ENCODE data around the gene RAB7A.
"Not testable (repeated sequence)": the region's sequence is repeated elsewhere in the genome, so short reads cannot be mapped to it uniquely, and the experiment has no call there.

The RAB7A gene

DNA sequence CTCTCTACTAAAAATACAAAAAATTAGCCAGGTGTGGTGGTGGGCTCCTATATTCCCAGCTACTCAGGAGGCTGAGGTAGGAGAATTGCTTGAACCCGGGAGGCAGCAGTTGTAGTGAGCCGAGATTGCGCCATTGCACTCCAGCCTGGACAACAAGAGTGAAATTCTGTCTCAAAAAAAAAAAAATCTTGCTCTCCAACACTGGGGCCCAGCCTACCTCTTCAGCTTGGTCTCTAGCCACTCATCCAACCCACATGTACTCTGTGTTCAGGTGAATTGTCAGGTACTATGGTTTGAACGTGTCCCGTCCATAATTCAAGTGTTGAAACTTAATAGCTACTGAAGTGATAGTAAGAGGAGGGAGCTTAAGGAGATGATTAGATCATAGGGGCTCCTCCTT is 22.4 kb upstream of the RAB7A start:
- Mint-ChIP-seq H3K27ac (no peak overlapping the region), H3K4me1 (no peaks in the 10 kb centered on the region), H3K4me3 (no peak overlapping the region), H3K9me3 (no peaks in the 10 kb centered on the region), H3K27me3 (no peaks in the 10 kb centered on the region), H3K36me3 (ENCODE audit: low read depth) (no peaks in the 10 kb centered on the region)
- DNase-seq = no peak
- no peak for ATAC-seq

DNA sequence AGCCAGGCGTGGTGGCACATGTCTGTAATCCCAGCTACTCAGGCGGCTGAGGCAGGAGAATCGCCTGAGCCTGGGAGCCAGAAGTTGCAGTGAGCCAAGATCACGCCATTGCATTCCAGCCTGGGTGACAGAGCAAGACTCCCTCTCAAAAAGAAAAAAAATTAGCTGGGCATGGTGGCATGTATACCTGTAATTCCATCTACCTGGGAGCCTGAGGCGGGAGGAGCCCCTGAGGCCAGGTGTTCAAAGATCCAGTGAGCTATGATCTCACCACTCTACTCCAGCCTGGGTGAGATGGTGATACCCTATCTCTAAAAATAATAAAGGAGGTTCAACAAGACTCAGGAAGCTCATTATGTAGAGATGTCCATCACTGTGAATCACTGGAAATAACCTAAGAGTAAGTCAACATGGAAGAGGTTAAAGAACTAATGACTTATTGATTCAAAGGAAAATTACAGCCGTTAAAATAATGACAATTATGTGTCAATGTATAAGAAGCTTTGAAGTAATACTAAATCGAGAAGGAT is 19.8 kb upstream of the RAB7A start:
- Mint-ChIP-seq H3K36me3 (ENCODE audit: low read depth) (no peaks in the 10 kb centered on the region), H3K4me1 (no peaks in the 10 kb centered on the region), H3K4me3 (no peak overlapping the region), H3K27me3 (no peaks in the 10 kb centered on the region), H3K9me3 (no peaks in the 10 kb centered on the region), H3K27ac (no peak overlapping the region)
- ATAC-seq (no peak), DNase-seq (no peak)

GRCh38 chr3:128707928-128708494 is 18.0 kb upstream of the RAB7A start:
- Mint-ChIP-seq H3K4me3 (no peak overlapping the region), H3K27me3 (no peaks in the 10 kb centered on the region), H3K4me1 (no peaks in the 10 kb centered on the region), H3K9me3 (no peaks in the 10 kb centered on the region), H3K36me3 (ENCODE audit: low read depth) (no peaks in the 10 kb centered on the region), H3K27ac (no peak overlapping the region)
- ATAC-seq (no peak), DNase-seq (no peak)

- H3K4me3 Mint-ChIP-seq = no peak overlapping the region
- no peaks in the 10 kb centered on the region for H3K36me3 Mint-ChIP-seq (ENCODE audit: low read depth)
- H3K9me3 Mint-ChIP-seq = no peaks in the 10 kb centered on the region
- H3K27me3 Mint-ChIP-seq = no peaks in the 10 kb centered on the region
- ATAC-seq (no peak), DNase-seq (no peak)
- no peak overlapping the region for H3K27ac Mint-ChIP-seq
- H3K4me1 Mint-ChIP-seq = no peaks in the 10 kb centered on the region
These were observed 16.9 kb upstream of the RAB7A start for GRCh38 chr3:128709038-128709437.

DNA sequence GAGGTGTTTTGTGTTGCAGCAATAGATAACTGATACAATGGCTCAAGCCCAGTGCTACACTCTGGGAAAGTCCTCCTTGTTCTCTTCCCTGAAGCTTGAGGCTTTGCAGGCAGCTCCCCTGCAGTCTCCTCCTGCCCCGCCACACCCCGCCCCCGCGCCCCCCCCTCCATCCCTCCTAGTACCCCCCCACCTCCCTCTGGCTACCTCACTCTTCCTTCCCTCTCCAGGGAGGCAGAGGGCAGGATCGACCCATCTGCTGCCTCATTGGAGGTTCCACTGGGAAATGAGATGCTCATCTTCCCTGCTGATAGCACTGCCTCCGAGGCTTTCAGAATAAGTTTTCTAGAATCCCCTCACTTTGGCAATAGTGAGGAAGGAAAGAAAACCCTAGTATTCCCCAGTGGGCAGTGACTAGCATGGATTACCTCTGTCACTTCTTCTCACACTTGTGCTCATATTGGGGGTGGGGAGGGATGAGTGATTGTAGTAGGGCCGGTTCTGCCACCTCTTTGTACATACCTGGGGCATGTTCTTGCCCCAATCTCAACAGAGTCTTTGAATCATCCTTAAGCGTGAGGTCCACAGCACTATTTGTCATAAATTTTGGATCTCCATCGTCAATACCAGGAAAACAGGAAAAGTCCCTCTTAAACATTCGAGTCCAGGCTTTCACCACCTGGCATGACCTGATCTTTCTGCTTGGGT is 16.3 kb upstream of the RAB7A start:
- DNase-seq (no peak), ATAC-seq (no peak)
- no peaks in the 10 kb centered on the region for H3K9me3 Mint-ChIP-seq
- H3K27ac Mint-ChIP-seq = no peak overlapping the region
- no peaks in the 10 kb centered on the region for H3K27me3 Mint-ChIP-seq
- no peaks in the 10 kb centered on the region for H3K36me3 Mint-ChIP-seq (ENCODE audit: low read depth)
- no peak overlapping the region for H3K4me3 Mint-ChIP-seq
- H3K4me1 Mint-ChIP-seq = peaks cover 1% of the 10 kb centered on the region

DNA sequence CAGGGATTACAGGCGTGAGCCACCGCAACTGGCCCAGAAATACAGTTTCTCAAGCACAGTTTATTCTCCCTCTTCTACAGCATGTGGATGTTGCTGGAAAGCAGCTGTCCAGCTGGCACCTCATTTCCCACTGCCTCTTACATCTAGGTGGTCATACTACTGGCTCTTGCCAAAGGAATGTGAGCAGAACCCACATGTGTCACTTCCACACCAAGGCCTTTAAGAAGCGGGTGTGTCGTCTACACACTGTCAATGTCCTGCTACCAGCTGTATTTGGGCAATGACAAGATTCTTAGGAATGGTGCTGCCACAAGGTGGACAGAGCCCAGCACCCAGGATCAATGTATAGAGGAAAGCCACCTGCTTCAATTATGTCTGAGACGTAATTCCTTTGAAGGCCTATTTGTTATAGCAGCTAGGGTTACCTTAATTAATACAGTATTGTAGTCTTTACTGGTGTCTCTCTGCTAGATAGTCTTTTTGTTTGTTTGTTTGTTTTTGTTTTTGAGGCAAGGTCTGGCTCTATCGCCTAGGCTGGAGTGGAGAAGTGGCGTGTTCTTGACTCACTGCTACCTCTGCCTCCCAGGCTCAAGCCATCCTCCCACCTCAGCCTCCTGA is 15.1 kb upstream of the RAB7A start:
- H3K4me3 Mint-ChIP-seq = no peak overlapping the region
- no peaks in the 10 kb centered on the region for H3K27me3 Mint-ChIP-seq
- no peak for ATAC-seq
- H3K9me3 Mint-ChIP-seq = no peaks in the 10 kb centered on the region
- peaks cover 10% of the 10 kb centered on the region for H3K4me1 Mint-ChIP-seq
- no peak overlapping the region for H3K27ac Mint-ChIP-seq
- no peaks in the 10 kb centered on the region for H3K36me3 Mint-ChIP-seq (ENCODE audit: low read depth)
- DNase-seq = no peak

DNA sequence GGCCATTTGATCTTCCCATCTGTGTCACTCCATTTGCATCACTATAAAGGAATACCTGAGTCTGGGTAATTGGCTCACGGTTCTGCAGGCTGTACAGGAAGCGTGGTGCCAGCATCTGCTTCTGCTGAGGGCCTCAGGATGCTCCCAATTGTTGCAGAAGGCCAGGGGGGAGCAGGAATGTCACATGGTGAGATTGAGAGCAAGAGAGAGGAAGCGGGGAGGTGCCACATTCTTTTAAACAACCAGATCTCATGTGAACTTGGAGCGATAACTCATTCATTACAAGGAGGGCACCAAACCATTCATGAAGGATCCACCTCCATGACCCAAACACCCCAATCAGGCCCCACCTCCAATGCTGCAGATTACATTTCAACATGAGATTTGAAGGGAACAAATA is 13.1 kb upstream of the RAB7A start:
- Mint-ChIP-seq H3K4me3 (no peak overlapping the region), H3K27me3 (no peaks in the 10 kb centered on the region), H3K4me1 (peaks cover 10% of the 10 kb centered on the region), H3K9me3 (no peaks in the 10 kb centered on the region), H3K36me3 (ENCODE audit: low read depth) (no peaks in the 10 kb centered on the region), H3K27ac (no peak overlapping the region)
- ATAC-seq (no peak), DNase-seq (no peak)

DNA sequence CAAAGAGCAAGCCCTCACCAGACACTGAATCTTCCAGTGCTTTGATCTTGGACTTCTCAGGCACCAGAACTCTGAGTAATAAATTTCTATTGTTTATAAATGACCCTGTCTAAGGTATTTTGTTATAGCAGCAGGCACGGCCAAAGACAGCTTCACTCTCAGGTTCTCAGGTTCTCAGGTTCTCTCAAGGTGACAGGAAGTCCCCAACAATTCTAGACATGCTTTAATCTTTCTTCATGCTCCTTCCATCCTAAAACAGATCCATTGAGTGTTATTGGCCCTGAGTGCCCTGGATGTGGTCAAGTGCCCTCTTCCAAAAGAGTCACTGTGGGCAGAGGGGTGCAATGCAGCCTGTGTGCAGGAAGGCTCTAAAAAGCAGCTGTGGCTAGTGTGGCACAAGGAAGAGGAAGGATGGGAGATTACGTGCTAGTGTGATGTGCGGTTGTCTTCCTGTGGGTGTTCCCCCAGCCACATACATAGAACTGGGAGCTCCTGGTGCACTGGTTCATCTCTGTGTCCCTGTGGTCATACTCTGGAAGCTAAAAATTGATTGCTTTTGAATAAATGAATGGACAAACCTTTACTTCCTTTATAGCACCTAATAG is 11.0 kb upstream of the RAB7A start:
- Mint-ChIP-seq H3K27me3 (no peaks in the 10 kb centered on the region), H3K4me3 (no peak overlapping the region), H3K27ac (peak overlapping the region; percentile 62), H3K36me3 (ENCODE audit: low read depth) (no peaks in the 10 kb centered on the region), H3K4me1 (peaks cover 10% of the 10 kb centered on the region), H3K9me3 (no peaks in the 10 kb centered on the region)
- peak; percentile 76 for ATAC-seq
- DNase-seq = peak; percentile 29

DNA sequence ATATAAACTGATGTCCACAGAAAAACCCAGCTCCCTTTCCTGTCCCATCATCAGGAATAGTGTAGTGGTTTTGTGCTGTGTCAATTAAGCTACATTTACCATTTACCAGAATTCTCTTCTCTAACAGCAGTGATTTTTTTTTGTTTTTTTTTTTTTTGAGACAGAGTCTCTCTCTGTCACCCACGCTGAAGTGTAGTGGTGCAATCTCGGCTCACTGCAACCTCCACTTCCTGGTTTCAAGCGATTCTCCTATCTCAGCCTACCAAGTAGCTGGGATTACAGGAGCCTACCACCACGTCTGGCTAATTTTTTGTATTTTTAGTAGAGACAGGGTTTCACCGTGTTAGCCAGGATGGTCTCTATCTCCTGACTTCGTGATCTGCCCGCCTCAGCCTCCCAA is 7.1 kb upstream of the RAB7A start:
- H3K27me3 Mint-ChIP-seq; H3K27ac Mint-ChIP-seq; H3K4me3 Mint-ChIP-seq; H3K36me3 Mint-ChIP-seq (ENCODE audit: low read depth); DNase-seq; H3K4me1 Mint-ChIP-seq; H3K9me3 Mint-ChIP-seq; ATAC-seq: not testable (repeated sequence)

DNA sequence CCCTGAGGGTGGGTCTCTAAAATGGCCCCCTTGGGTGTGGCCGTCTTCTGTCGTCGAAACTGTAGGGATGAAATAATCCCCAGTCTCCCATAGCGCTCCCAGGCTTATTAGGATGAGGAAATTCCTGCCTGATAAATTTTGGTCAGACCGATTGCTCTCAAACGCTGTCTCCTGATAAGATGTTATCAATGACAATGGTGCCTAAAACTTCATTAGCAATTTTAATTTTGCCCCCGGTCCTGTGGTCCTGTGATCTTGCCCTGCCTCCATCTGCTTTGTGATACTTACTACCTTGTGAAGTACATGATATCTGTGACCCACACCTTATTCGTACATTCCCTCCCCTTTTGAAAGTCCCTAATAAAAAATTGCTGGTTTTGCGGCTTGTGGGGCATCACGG is 5.1 kb upstream of the RAB7A start:
- H3K4me3 Mint-ChIP-seq = no peak overlapping the region
- H3K9me3 Mint-ChIP-seq = no peaks in the 10 kb centered on the region
- DNase-seq (no peak), ATAC-seq (no peak)
- H3K4me1 Mint-ChIP-seq = peaks cover 15% of the 10 kb centered on the region
- H3K27ac Mint-ChIP-seq = no peak overlapping the region
- no peaks in the 10 kb centered on the region for H3K27me3 Mint-ChIP-seq
- H3K36me3 Mint-ChIP-seq (ENCODE audit: low read depth) = peaks cover 2% of the 10 kb centered on the region

DNA sequence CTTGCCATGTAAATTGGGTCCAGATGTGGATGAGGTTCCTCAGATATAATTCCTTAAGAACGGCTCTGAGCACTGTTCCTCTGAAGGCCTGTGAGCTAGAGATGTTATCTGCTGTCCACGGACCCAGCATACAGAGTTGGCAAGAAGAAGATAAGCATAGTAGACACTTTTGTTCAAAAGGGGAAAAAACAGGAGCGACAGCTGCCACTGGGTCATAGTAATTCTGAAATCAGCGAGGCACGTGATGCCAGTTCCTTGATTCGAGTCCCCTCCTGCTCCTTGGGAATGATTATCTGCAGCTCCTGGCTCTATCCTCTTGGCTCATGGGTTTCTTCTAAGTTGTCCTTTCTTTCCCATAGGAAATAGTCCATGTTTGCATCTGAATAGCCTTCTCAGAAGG is 2.5 kb upstream of the RAB7A start:
- Mint-ChIP-seq H3K36me3 (ENCODE audit: low read depth) (peaks cover 16% of the 10 kb centered on the region), H3K9me3 (no peaks in the 10 kb centered on the region), H3K4me3 (no peak overlapping the region), H3K27ac (no peak overlapping the region), H3K4me1 (peaks cover 29% of the 10 kb centered on the region), H3K27me3 (no peaks in the 10 kb centered on the region)
- ATAC-seq = no peak
- DNase-seq = no peak

DNA sequence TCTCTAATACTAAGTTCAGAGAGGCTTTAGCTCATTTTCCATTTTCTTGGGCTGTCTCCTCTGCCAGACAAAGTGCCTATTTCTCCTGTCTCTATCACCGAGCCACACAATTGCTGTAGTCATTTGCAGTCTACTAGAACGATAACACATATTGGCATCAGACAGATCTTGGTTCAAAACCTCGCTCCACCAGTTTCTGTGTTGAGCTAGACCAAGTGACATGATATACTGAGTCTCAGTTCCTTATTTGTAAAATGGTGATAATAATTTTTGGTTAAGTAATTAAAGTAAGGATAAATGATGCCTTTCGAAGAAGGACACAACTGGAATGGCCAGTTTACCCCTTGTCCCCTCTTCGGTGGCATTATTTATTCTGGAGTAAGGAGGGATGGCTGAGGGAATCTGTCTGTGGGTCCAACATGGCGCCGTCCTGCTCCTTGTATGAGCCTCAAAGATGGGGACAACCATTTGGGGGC is 398 bp upstream of the RAB7A start:
- H3K27ac Mint-ChIP-seq = peak overlapping the region; percentile 90
- peak overlapping the region; percentile 97 for H3K4me3 Mint-ChIP-seq
- ATAC-seq (no peak), DNase-seq (no peak)
- peaks cover 29% of the 10 kb centered on the region for H3K36me3 Mint-ChIP-seq (ENCODE audit: low read depth)
- no peaks in the 10 kb centered on the region for H3K9me3 Mint-ChIP-seq
- H3K27me3 Mint-ChIP-seq = no peaks in the 10 kb centered on the region
- H3K4me1 Mint-ChIP-seq = peaks cover 50% of the 10 kb centered on the region

GRCh38 chr3:128727059-128727458 is 1.1 kb downstream of the RAB7A start:
- H3K27me3 Mint-ChIP-seq = no peaks in the 10 kb centered on the region
- peak overlapping the region; percentile 90 for H3K27ac Mint-ChIP-seq
- no peaks in the 10 kb centered on the region for H3K9me3 Mint-ChIP-seq
- DNase-seq (no peak), ATAC-seq (no peak)
- H3K4me1 Mint-ChIP-seq = peaks cover 63% of the 10 kb centered on the region
- peak overlapping the region; percentile 97 for H3K4me3 Mint-ChIP-seq
- peaks cover 39% of the 10 kb centered on the region for H3K36me3 Mint-ChIP-seq (ENCODE audit: low read depth)

DNA sequence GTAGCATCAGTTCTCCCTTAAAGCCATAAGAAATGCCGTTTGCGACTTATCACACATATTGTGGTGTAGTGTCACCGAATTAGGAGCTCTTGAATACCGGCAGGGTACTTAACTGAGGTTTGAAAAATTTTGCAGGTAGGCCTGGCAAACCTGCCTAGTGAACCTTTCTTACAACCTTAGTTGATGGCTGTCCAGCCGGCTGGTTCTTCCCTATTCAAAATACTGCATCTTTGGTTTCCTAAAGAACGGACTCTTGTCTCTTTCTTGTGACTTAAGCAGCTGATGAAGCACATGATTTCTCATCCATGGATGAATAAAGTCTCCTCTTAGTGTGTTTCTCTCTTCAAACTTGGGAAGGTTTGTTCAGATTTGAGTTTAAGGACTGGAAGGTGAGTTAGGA is 1.5 kb downstream of the RAB7A start:
- DNase-seq (no peak), ATAC-seq (no peak)
- H3K9me3 Mint-ChIP-seq = no peaks in the 10 kb centered on the region
- peaks cover 42% of the 10 kb centered on the region for H3K36me3 Mint-ChIP-seq (ENCODE audit: low read depth)
- H3K27me3 Mint-ChIP-seq = no peaks in the 10 kb centered on the region
- H3K4me3 Mint-ChIP-seq = peak overlapping the region; percentile 97
- peaks cover 68% of the 10 kb centered on the region for H3K4me1 Mint-ChIP-seq
- H3K27ac Mint-ChIP-seq = peak overlapping the region; percentile 90

DNA sequence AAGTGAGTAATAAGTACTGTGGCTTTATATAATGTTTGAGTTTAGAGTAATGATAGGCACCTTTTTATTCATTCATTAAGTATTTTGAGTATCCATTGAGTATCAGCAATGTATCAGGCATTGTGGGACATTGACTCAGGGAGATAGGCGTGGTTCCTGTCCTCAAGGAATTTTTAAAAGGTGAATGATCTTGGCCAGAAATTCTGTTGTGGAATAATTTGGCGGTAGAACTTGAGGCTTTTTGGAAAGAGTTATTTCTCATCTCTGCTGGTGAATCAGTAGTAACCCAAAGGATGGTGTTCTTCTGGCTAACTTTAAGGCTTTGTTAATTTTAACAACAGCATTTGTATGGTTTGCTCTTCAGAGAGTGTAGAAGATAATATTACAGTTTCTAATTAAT is 2.0 kb downstream of the RAB7A start:
- H3K9me3 Mint-ChIP-seq = no peaks in the 10 kb centered on the region
- ATAC-seq (no peak), DNase-seq (no peak)

More for the DNA sequence above, 2.0 kb downstream of the RAB7A start:
- Mint-ChIP-seq H3K4me1 (peaks cover 73% of the 10 kb centered on the region), H3K27me3 (no peaks in the 10 kb centered on the region), H3K4me3 (peak overlapping the region; percentile 97), H3K27ac (peak overlapping the region; percentile 90), H3K36me3 (ENCODE audit: low read depth) (peaks cover 46% of the 10 kb centered on the region)
